ENCODE data around the gene TUFT1.

TUFT1 gene

DNA sequence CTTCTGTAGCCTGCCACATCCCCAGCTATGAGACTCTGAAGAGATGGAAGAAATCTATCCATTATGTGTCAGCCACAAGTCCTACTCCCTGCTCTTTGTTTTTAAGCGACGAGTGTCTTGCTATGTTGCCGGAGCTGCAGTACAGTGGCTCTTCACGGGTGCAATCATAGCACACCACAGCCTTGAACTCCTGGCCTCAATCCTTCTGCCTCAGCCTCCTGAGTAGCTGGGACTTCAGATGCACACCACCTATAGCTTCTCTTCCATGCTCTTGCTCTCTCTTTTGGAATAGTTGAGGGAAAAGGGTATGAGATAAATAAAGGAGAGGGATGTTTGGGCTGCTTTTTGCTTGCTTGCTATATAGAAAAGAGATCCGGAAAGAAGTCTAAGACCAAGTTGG, 1.6 kb downstream of the TUFT1 start:
- no peak overlapping the region for H3K9ac ChIP-seq (ENCODE audit: low read length)
- no peak overlapping the region for H3K27ac ChIP-seq (ENCODE audit: low read length)
- H3K36me3 ChIP-seq (ENCODE audit: control insufficient read depth, low read depth, low read length): peaks cover 11% of the 10 kb centered on the region
- H3K27me3 ChIP-seq (ENCODE audit: control insufficient read depth, insufficient read depth, low read length): peaks cover 10% of the 10 kb centered on the region
- peak overlapping the region; percentile 98 for H3K4me3 ChIP-seq (ENCODE audit: low read length)
- H3K4me1 ChIP-seq (ENCODE audit: control insufficient read depth, low read depth, low read length): peaks cover 13% of the 10 kb centered on the region
- no peaks in the 10 kb centered on the region for H3K9me3 ChIP-seq (ENCODE audit: control insufficient read depth, low read depth, low read length)

GRCh38 chr1:151542710-151543129, 2.6 kb downstream of the TUFT1 start:
- Histone ChIP-seq H3K27me3 (ENCODE audit: control insufficient read depth, insufficient read depth, low read length) (peaks cover 10% of the 10 kb centered on the region), H3K4me3 (ENCODE audit: low read length) (no peak overlapping the region), H3K27ac (ENCODE audit: low read length) (no peak overlapping the region), H3K4me1 (ENCODE audit: control insufficient read depth, low read depth, low read length) (peaks cover 23% of the 10 kb centered on the region), H3K36me3 (ENCODE audit: control insufficient read depth, low read depth, low read length) (peaks cover 2% of the 10 kb centered on the region), H3K9ac (ENCODE audit: low read length) (no peak overlapping the region), H3K9me3 (ENCODE audit: control insufficient read depth, low read depth, low read length) (no peaks in the 10 kb centered on the region)

GRCh38 chr1:151545542-151545941, 5.4 kb downstream of the TUFT1 start:
- no peaks in the 10 kb centered on the region for H3K9me3 ChIP-seq (ENCODE audit: control insufficient read depth, low read depth, low read length)
- H3K27ac ChIP-seq (ENCODE audit: low read length): no peak overlapping the region
- no peak overlapping the region for H3K9ac ChIP-seq (ENCODE audit: low read length)
- H3K27me3 ChIP-seq (ENCODE audit: control insufficient read depth, insufficient read depth, low read length): peaks cover 10% of the 10 kb centered on the region
- no peak overlapping the region for H3K4me3 ChIP-seq (ENCODE audit: low read length)
- H3K4me1 ChIP-seq (ENCODE audit: control insufficient read depth, low read depth, low read length): peaks cover 17% of the 10 kb centered on the region
- no peaks in the 10 kb centered on the region for H3K36me3 ChIP-seq (ENCODE audit: control insufficient read depth, low read depth, low read length)

- H3K9me3 ChIP-seq (ENCODE audit: control insufficient read depth, low read depth, low read length): no peaks in the 10 kb centered on the region
- peaks cover 17% of the 10 kb centered on the region for H3K4me1 ChIP-seq (ENCODE audit: control insufficient read depth, low read depth, low read length)
- no peaks in the 10 kb centered on the region for H3K36me3 ChIP-seq (ENCODE audit: control insufficient read depth, low read depth, low read length)
- H3K27ac ChIP-seq (ENCODE audit: low read length): no peak overlapping the region
- H3K4me3 ChIP-seq (ENCODE audit: low read length): peak overlapping the region; percentile 3
- peak overlapping the region; percentile 21 for H3K9ac ChIP-seq (ENCODE audit: low read length)
- H3K27me3 ChIP-seq (ENCODE audit: control insufficient read depth, insufficient read depth, low read length): peaks cover 10% of the 10 kb centered on the region
These were observed 6.2 kb downstream of the TUFT1 start for GRCh38 chr1:151546011-151546925.

DNA sequence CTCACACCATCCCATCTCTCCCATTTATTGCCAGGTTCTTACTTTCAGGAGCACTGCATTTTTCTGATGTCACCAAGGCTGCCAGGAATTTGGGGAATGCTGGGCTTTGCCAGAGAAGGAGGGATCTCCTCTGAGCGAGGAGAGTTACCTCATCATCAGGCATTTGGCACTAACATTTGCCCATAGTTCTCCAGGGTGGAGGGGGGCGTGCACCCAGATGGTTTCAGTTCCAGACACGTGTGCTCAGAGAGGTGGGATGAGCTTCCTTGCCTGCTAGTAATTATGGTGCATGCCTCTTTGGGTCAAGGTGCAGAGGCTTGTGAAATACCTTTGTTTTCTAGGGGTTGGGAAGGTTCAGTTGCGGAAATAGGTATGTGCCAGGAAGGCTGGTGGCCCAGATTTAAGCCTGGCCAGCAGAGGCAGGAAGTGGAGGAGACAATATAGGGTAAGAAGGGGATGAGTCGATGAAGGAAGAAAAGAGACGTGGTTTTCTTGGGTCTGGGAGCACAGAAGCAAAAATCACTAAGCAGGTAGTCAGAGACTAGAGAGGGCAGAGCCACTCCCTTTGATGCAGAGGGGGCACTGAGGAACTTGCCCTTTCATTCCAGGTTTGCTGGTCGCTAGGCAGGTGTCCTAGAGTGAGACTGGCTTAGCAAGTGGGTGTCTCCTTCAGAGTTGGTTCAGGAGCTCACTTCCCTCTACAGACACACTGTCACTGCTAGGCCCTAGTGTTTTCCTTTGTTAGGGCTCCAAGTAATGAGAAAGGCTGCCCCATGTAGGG, 7.2 kb downstream of the TUFT1 start:
- no peaks in the 10 kb centered on the region for H3K9me3 ChIP-seq (ENCODE audit: control insufficient read depth, low read depth, low read length)
- H3K4me3 ChIP-seq (ENCODE audit: low read length): peak overlapping the region; percentile 3
- H3K27me3 ChIP-seq (ENCODE audit: control insufficient read depth, insufficient read depth, low read length): no peaks in the 10 kb centered on the region
- peak overlapping the region; percentile 21 for H3K9ac ChIP-seq (ENCODE audit: low read length)
- peaks cover 13% of the 10 kb centered on the region for H3K4me1 ChIP-seq (ENCODE audit: control insufficient read depth, low read depth, low read length)
- no peak overlapping the region for H3K27ac ChIP-seq (ENCODE audit: low read length)
- H3K36me3 ChIP-seq (ENCODE audit: control insufficient read depth, low read depth, low read length): no peaks in the 10 kb centered on the region

DNA sequence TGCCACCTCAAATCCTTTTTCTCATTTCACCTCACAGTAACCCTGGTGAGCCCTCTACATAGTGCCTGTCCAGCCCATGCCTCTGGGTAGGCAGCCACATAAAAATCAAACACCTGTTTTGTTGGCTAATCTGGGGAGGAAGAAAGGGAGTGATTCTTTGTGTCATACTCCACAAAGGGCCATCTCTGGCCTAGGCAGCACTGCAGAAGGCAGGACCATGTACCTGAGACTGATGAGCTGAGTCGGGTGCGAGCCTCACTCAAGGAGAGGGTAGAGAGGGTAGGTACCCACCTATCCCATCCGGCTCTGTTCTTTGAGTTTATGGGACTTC, 7.8 kb downstream of the TUFT1 start:
- Histone ChIP-seq H3K9ac (ENCODE audit: low read length) (peak overlapping the region; percentile 5), H3K4me3 (ENCODE audit: low read length) (no peak overlapping the region)

GRCh38 chr1:151549199-151549598, 9.1 kb downstream of the TUFT1 start:
- H3K27me3 ChIP-seq (ENCODE audit: control insufficient read depth, insufficient read depth, low read length): no peaks in the 10 kb centered on the region
- H3K9me3 ChIP-seq (ENCODE audit: control insufficient read depth, low read depth, low read length): no peaks in the 10 kb centered on the region
- no peak overlapping the region for H3K9ac ChIP-seq (ENCODE audit: low read length)
- no peak overlapping the region for H3K4me3 ChIP-seq (ENCODE audit: low read length)
- H3K27ac ChIP-seq (ENCODE audit: low read length): no peak overlapping the region
- H3K4me1 ChIP-seq (ENCODE audit: control insufficient read depth, low read depth, low read length): peaks cover 13% of the 10 kb centered on the region
- H3K36me3 ChIP-seq (ENCODE audit: control insufficient read depth, low read depth, low read length): no peaks in the 10 kb centered on the region

More for the DNA sequence above, 7.8 kb downstream of the TUFT1 start:
- Histone ChIP-seq H3K4me1 (ENCODE audit: control insufficient read depth, low read depth, low read length) (peaks cover 13% of the 10 kb centered on the region), H3K36me3 (ENCODE audit: control insufficient read depth, low read depth, low read length) (no peaks in the 10 kb centered on the region), H3K9me3 (ENCODE audit: control insufficient read depth, low read depth, low read length) (no peaks in the 10 kb centered on the region), H3K27ac (ENCODE audit: low read length) (no peak overlapping the region), H3K27me3 (ENCODE audit: control insufficient read depth, insufficient read depth, low read length) (no peaks in the 10 kb centered on the region)

DNA sequence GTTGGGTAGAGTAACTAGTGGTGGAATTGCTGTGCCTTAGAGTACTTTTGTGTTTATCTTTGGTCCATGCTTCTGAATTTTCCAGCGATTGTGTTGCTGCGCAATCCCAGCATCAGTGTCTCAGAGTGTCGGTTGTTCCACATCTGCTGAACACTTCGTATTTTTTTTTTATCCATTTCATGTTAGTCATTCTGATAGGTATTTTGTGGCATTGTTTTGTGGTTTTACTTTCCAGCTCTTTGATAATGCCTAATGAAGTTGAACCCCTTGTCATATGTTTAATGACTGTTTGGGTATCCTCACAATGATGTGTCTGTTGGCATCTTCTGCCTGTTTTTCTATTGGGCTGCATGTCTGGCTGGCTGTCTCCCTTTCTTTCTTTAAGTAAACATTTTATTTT, 13.6 kb downstream of the TUFT1 start:
- Histone ChIP-seq H3K4me3 (ENCODE audit: low read length) (no peak overlapping the region), H3K4me1 (ENCODE audit: control insufficient read depth, low read depth, low read length) (no peaks in the 10 kb centered on the region), H3K9me3 (ENCODE audit: control insufficient read depth, low read depth, low read length) (no peaks in the 10 kb centered on the region), H3K27me3 (ENCODE audit: control insufficient read depth, insufficient read depth, low read length) (no peaks in the 10 kb centered on the region), H3K36me3 (ENCODE audit: control insufficient read depth, low read depth, low read length) (no peaks in the 10 kb centered on the region), H3K9ac (ENCODE audit: low read length) (no peak overlapping the region), H3K27ac (ENCODE audit: low read length) (no peak overlapping the region)

DNA sequence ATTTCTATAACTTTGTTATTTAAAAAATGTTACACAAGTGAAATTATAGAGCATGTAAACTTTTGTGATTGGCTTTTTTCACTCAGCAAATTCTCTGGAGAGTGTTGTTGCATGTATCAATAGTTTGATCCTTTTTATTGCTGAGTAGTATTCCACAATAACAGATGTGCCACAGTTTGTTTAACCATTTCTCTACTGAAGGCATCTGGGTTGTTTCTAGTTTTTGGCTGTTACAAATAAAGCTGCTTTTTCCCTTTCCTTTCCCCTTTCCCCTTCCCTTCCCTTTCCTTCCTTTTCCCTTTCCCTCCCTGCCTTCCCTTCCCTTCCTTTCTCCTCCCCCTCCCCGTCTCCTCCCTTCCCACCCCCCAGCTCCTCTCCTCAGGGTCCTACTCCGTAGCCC, 15.9 kb downstream of the TUFT1 start:
- no peak overlapping the region for H3K4me3 ChIP-seq (ENCODE audit: low read length)
- no peak overlapping the region for H3K27ac ChIP-seq (ENCODE audit: low read length)

GRCh38 chr1:151562661-151563060, 22.6 kb downstream of the TUFT1 start:
- Histone ChIP-seq H3K27ac (ENCODE audit: low read length) (no peak overlapping the region), H3K9ac (ENCODE audit: low read length) (no peak overlapping the region), H3K36me3 (ENCODE audit: control insufficient read depth, low read depth, low read length) (no peaks in the 10 kb centered on the region), H3K9me3 (ENCODE audit: control insufficient read depth, low read depth, low read length) (no peaks in the 10 kb centered on the region), H3K27me3 (ENCODE audit: control insufficient read depth, insufficient read depth, low read length) (no peaks in the 10 kb centered on the region), H3K4me1 (ENCODE audit: control insufficient read depth, low read depth, low read length) (no peaks in the 10 kb centered on the region), H3K4me3 (ENCODE audit: low read length) (no peak overlapping the region)

More for the DNA sequence above, 15.9 kb downstream of the TUFT1 start:
- H3K36me3 ChIP-seq (ENCODE audit: control insufficient read depth, low read depth, low read length): no peaks in the 10 kb centered on the region
- H3K9me3 ChIP-seq (ENCODE audit: control insufficient read depth, low read depth, low read length): no peaks in the 10 kb centered on the region
- no peaks in the 10 kb centered on the region for H3K27me3 ChIP-seq (ENCODE audit: control insufficient read depth, insufficient read depth, low read length)
- H3K4me1 ChIP-seq (ENCODE audit: control insufficient read depth, low read depth, low read length): no peaks in the 10 kb centered on the region
- no peak overlapping the region for H3K9ac ChIP-seq (ENCODE audit: low read length)

- Histone ChIP-seq H3K4me1 (ENCODE audit: control insufficient read depth, low read depth, low read length) (no peaks in the 10 kb centered on the region), H3K4me3 (ENCODE audit: low read length) (no peak overlapping the region), H3K27me3 (ENCODE audit: control insufficient read depth, insufficient read depth, low read length) (no peaks in the 10 kb centered on the region), H3K36me3 (ENCODE audit: control insufficient read depth, low read depth, low read length) (no peaks in the 10 kb centered on the region), H3K27ac (ENCODE audit: low read length) (no peak overlapping the region), H3K9ac (ENCODE audit: low read length) (no peak overlapping the region), H3K9me3 (ENCODE audit: control insufficient read depth, low read depth, low read length) (no peaks in the 10 kb centered on the region)
These were observed 23.3 kb downstream of the TUFT1 start for GRCh38 chr1:151563376-151563775.
